Pancreas (tissue), 10 donors: Measurements from ENCODE around the gene FAM98A. TPM values are rescaled to one million over a fixed set of nuclear protein-coding genes. Genes with fewer than 3 reads are reported as not detected.

Experiments used
- ATAC-seq, 4 donors: fragments of 200-7000 bp; cut with Tn5 transposase; one replicate each; pipeline versions ENCODE4 v1.8.0 to v1.9.1; 2020; ENCODE audit warnings: mild to moderate bottlenecking in 4 of 4, moderate library complexity in 4 of 4
- DNase-seq, 6 donors: peaks; one replicate each; pipeline ENCODE4 v3.0.0-alpha.2; 2020
- FAIRE-seq: peaks from 2 replicates; lab custom pipeline; 2012; peaks lifted over from hg19 to GRCh38; lab: Jason Lieb, UNC
- H3K27ac ChIP-seq, 4 donors: fragments of 200-600 bp; sonication (generic); 1 replicate in 3 of 4; 2 replicates in 1 of 4; pipeline versions ENCODE4 v1.5.0 to v1.8.0; 2020
- H3K27me3 ChIP-seq, 4 donors: fragments of 200-600 bp; one replicate each; pipeline ENCODE4 v1.8.0; 2021
- H3K36me3 ChIP-seq, 3 donors: fragments of 200-600 bp; sonication (generic) in 1 of 3; one replicate each; pipeline versions ENCODE4 v1.5.0 to v1.8.0; 2020 to 2021
- H3K4me1 ChIP-seq, 3 donors: fragments of 200-600 bp; one replicate each; pipeline ENCODE4 v1.8.0; 2021
- H3K4me3 ChIP-seq, 4 donors: fragments of 200-600 bp; sonication (generic) in 2 of 4; one replicate each; pipeline versions ENCODE4 v1.5.0 to v1.8.0; 2020 to 2021
- H3K9me3 ChIP-seq, 4 donors: fragments of 200-600 bp; one replicate each; pipeline ENCODE4 v1.8.0; 2021
- WGBS, 2 donors: extraction: QIAGEN DNeasy Blood & Tissue Kit; methylation state at CpG; one replicate each; pipeline ENCODE4 v1.1.7; 2013; 5-methylcytosine and 5-hydroxymethylcytosine counted together
- intact Hi-C, 3 donors: fragments of 100-400 bp; cut with DNase I; formaldehyde crosslinking; loops; one replicate each; pipeline versions ENCODE4 v1.11.1 to v1.14.2; 2022
- polyA plus RNA-seq, 2 donors: library from polyadenylated mRNA; stranded (reverse); fragments of 200-250 nt; gene quantifications; one replicate each; pipeline ENCODE4 v1.2.3, GENCODE V29; 2013
- total RNA-seq, 6 donors: library from RNA; stranded (reverse); fragmentation: NEBNext Ultra II Directional in 4 of 6; extraction: Animal tissue kit (Norgen Biotek cat#: 25700) in 4 of 6; gene quantifications; one replicate each; pipeline versions ENCODE4 v1.2.1 to v1.2.4, GENCODE V29; 2021 to 2023
- TF ChIP-seq, protein P1 (sequence below), 4 donors: fragments of 200-600 bp; sonication (generic) in 3 of 4; IDR thresholded peaks; one replicate each; pipeline versions ENCODE4 v1.5.0 to v1.8.0; 2021; ENCODE audit warnings: antibody characterized with exemption in 4 of 4
- donor health status: healthy with polysubstance abuse.
- donor health status: DM: no; HTN: no; CAD: no; lungs with moderate emphysema.
- donor health status: DM: no; HTN: no; CAD: no.
- donor health status: control.
- donor health status: control.
- donor health status: Bipolar disorder and iron deficiency.
- donor health status: DM: yes; HTN: yes; CAD: no.
- donor health status: DM: no; HTN: no; CAD: no.
- donor health status: DM: no; HTN: no; CAD: no.
- donor health status: DM: yes; HTN: yes; CAD: no.

FAM98A gene
- total and polyA plus RNA-seq, 8 donors, result 8.9 to 25.3 (median 14.6) TPM

DNA sequence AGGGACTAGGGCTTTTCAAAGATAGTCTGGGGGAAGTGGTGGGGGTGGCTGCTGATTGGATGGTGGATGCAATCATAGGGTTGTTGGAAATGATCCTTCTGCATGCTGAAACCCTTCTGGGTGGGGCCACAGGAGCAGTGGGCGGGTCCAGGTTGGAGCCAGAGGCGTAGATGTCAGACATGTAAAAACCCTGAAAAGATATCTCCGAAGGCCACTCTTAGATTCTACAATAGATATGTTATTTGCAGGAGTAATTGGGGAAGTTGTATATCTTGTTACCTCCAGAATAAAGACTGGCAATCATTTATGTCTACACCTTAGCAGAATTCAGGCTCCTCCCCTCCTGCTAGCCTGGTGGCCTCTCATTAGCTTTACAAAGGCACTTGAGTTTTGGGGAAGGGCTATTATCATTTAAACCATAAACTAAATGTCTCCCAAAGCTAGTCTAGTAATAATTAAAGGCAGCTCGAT is 8.2 kb upstream of the FAM98A start:
- H3K36me3 ChIP-seq, result no peaks in the 10 kb centered on the region
- no peaks in the 10 kb centered on the region for H3K27me3 ChIP-seq
- DNase-seq (no peak), ATAC-seq (no peak), FAIRE-seq (no peak)
- no peak overlapping the region for H3K4me3 ChIP-seq
- intact Hi-C loops, result no loop called here
- TF ChIP-seq, protein P1, sequence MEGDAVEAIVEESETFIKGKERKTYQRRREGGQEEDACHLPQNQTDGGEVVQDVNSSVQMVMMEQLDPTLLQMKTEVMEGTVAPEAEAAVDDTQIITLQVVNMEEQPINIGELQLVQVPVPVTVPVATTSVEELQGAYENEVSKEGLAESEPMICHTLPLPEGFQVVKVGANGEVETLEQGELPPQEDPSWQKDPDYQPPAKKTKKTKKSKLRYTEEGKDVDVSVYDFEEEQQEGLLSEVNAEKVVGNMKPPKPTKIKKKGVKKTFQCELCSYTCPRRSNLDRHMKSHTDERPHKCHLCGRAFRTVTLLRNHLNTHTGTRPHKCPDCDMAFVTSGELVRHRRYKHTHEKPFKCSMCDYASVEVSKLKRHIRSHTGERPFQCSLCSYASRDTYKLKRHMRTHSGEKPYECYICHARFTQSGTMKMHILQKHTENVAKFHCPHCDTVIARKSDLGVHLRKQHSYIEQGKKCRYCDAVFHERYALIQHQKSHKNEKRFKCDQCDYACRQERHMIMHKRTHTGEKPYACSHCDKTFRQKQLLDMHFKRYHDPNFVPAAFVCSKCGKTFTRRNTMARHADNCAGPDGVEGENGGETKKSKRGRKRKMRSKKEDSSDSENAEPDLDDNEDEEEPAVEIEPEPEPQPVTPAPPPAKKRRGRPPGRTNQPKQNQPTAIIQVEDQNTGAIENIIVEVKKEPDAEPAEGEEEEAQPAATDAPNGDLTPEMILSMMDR (IDR thresholded peaks at IDR 0.05), result no peak
- no peaks in the 10 kb centered on the region for H3K4me1 ChIP-seq
- WGBS, 2 donors, result 61 to 69% methylated on average over 4 of the region's 4 CpGs
- H3K9me3 ChIP-seq, result no peaks in the 10 kb centered on the region
- no peak overlapping the region for H3K27ac ChIP-seq

DNA sequence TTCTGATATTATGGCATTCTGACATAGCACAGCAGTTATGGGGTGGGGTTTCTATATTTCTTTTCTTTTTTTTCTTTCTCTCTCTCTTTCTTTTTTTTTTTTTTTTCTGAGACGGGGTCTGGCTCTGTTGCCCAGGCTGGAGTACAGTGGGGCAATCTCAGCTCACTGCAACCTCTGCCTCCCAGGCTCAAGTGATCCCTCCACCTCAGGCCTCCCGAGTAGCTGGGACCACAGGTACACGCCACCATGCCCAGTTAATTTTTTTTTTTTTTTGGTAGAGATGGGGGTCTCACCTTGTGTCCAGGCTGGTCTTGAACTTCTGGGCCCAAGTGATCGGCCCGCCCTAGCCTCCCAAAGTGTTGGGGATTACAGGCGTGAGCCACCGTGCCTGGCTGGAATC is 7.5 kb upstream of the FAM98A start:
- FAIRE-seq (no peak), DNase-seq (no peak), ATAC-seq (no peak)
- TF ChIP-seq, protein P1 (IDR thresholded peaks at IDR 0.05), result no peak
- Histone ChIP-seq H3K27me3 (no peaks in the 10 kb centered on the region), H3K4me3 (no peak overlapping the region), H3K9me3 (no peaks in the 10 kb centered on the region), H3K36me3 (no peaks in the 10 kb centered on the region), H3K27ac (no peak overlapping the region), H3K4me1 (no peaks in the 10 kb centered on the region)
- intact Hi-C loops, result no loop called here
- 95% methylated on average over 7 of the region's 7 CpGs for WGBS, 2 donors

- ATAC-seq (no peak), DNase-seq (no peak), FAIRE-seq (no peak)
- no peak overlapping the region for H3K4me3 ChIP-seq
- H3K36me3 ChIP-seq, result no peaks in the 10 kb centered on the region
- H3K9me3 ChIP-seq, result no peaks in the 10 kb centered on the region
- WGBS, 2 donors, result 91% methylated on average over 4 of the region's 4 CpGs
- H3K27ac ChIP-seq, result no peak overlapping the region
- intact Hi-C loops, result no loop called here
- no peaks in the 10 kb centered on the region for H3K27me3 ChIP-seq
- H3K4me1 ChIP-seq, result no peaks in the 10 kb centered on the region
- TF ChIP-seq, protein P1 (IDR thresholded peaks at IDR 0.05), result no peak
Observed at GRCh38 chr2:33606100-33606499, 7.0 kb upstream of the FAM98A start.

DNA sequence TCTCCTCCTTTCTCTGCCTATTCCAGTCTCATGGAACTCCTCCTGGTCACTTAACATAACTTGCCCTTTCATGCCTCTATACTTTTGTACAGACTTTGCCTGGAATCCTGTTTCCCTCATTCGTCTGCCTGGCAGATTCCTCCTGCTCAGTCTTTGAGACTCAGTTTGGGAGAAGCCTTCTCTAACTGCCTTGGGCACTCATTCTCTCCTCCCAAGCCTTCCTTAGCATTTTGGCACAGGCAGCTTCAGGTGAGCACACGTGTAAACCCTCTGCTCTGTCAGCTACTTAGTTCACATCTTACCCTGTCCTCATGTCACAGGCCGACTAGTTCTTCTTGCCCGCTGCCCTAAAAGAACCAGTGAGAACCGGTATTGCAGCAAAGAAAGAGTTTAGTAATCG is 6.0 kb upstream of the FAM98A start:
- TF ChIP-seq, protein P1 (IDR thresholded peaks at IDR 0.05), result no peak
- Histone ChIP-seq H3K27me3 (no peaks in the 10 kb centered on the region), H3K4me3 (no peak overlapping the region), H3K27ac (no peak overlapping the region), H3K36me3 (no peaks in the 10 kb centered on the region), H3K4me1 (peaks cover 0 to under 1% (median 0%) of the 10 kb centered on the region in 3 donors), H3K9me3 (no peaks in the 10 kb centered on the region)
- WGBS, 2 donors, result 73 to 80% methylated on average over 6 of the region's 6 CpGs
- ATAC-seq, result no peak
- no peak for FAIRE-seq
- intact Hi-C loops, result no loop called here
- DNase-seq, result no peak

DNA sequence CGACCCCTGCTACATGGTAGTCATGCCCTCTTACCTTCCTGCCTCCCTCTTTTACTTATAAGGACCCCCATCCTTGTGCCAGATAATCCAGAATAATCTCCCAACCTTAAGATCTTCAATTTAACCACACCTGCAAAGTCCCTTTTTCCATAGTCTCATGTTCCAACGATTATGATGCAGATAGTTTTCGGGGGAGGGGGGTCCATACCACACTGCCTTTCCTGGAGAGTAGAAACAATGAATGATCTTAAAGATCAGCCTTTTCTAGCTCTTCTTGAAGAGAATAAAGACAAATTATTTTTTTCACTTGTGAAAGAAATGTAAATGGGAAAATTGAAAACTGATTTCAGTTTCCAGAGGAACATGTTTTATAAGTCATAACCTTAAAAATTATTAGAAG is 4.3 kb upstream of the FAM98A start:
- Histone ChIP-seq H3K36me3 (no peaks in the 10 kb centered on the region), H3K4me1 (peaks cover 0 to 5% (median 4%) of the 10 kb centered on the region in 3 donors), H3K9me3 (no peaks in the 10 kb centered on the region), H3K4me3 (no peak overlapping the region), H3K27me3 (no peaks in the 10 kb centered on the region), H3K27ac (no peak overlapping the region)
- intact Hi-C loops, result no loop called here
- no peak for ATAC-seq
- TF ChIP-seq, protein P1 (IDR thresholded peaks at IDR 0.05), result no peak
- FAIRE-seq, result no peak
- DNase-seq, result no peak
- WGBS, 2 donors, result 72 to 78% methylated on average over 3 of the region's 3 CpGs
